Measurements from ENCODE around the gene PLCL2.

DNA sequence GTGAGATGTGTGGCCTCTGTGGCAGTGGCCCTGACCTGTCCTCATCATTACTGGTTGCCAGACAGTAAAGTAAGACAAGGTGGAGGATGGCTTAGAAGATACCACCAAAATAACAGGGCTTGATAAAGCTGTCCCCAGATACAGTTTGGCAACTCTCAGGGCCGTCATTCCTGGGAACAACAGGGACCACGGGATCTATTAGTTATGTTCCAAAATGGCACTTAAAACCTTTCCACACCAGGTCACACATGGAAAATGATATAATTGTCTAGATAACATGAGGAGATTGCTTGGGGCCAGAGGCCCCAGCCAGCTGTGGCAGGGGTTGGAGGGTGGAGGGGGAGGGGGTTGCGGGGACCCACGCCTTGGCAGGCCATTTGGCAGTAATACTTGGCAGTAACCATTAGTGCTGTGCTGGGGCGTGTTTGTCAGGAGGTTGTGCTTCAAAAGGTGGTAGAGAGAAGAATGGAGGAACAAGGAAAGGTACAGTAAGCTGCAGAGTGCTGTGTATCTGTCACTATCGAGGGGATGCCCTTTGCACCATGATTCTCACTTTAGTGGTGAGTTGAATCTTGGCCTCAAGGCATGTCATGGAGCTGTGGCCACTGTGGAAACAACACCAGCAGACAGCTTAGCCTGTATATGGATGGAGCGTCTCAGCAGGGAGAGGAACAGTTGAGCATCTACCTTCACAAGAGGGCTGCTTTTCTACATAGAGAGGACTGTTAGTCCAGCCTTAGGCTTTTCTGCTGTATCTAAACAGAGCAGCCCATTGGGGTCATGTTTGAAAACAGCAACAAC, 14.0 kb downstream of the PLCL2 start:
- TF ChIP-seq, protein P1, sequence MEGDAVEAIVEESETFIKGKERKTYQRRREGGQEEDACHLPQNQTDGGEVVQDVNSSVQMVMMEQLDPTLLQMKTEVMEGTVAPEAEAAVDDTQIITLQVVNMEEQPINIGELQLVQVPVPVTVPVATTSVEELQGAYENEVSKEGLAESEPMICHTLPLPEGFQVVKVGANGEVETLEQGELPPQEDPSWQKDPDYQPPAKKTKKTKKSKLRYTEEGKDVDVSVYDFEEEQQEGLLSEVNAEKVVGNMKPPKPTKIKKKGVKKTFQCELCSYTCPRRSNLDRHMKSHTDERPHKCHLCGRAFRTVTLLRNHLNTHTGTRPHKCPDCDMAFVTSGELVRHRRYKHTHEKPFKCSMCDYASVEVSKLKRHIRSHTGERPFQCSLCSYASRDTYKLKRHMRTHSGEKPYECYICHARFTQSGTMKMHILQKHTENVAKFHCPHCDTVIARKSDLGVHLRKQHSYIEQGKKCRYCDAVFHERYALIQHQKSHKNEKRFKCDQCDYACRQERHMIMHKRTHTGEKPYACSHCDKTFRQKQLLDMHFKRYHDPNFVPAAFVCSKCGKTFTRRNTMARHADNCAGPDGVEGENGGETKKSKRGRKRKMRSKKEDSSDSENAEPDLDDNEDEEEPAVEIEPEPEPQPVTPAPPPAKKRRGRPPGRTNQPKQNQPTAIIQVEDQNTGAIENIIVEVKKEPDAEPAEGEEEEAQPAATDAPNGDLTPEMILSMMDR (IDR thresholded peaks at IDR 0.05) = no peak
- TF ChIP-seq POLR2A (IDR thresholded peaks at IDR 0.05) = no peak
